Neural cell (in vitro differentiated cells): ENCODE data around the gene PLA2G1B.

Experiments used
- CTCF ChIP-seq: fragments of 450-650 bp; IDR thresholded peaks from 2 replicates; pipeline ENCODE4 v1.5.1; 2014; ENCODE audit warnings: antibody characterized with exemption, mild to moderate bottlenecking, moderate library complexity; ENCODE audit not compliant: poor library complexity, severe bottlenecking
- EP300 ChIP-seq: fragments of 450-650 bp; conservative IDR thresholded peaks from 2 replicates; pipeline ENCODE4 v1.6.1; 2014; ENCODE audit warnings: antibody characterized with exemption, mild to moderate bottlenecking, moderate library complexity; ENCODE audit not compliant: poor library complexity, severe bottlenecking
- EZH2 ChIP-seq: fragments of 200-600, 300-800 bp; shearing (Covaris generic), sonication (generic); IDR thresholded peaks from 2 replicates; pipeline ENCODE4 v1.6.1; 2014; ENCODE audit warnings: antibody characterized with exemption, low read length, borderline replicate concordance, mild to moderate bottlenecking; ENCODE audit not compliant: insufficient read depth, poor library complexity, severe bottlenecking
- MXI1 ChIP-seq: fragments of 450-650 bp; conservative IDR thresholded peaks from 2 replicates; pipeline ENCODE4 v1.6.1; 2014; ENCODE audit warnings: antibody characterized with exemption, mild to moderate bottlenecking; ENCODE audit not compliant: poor library complexity, severe bottlenecking
- POLR2AphosphoS5 ChIP-seq: IDR thresholded peaks from 2 replicates; pipeline ENCODE4 v1.6.1; 2012
- RAD21 ChIP-seq: fragments of 450-650 bp; conservative IDR thresholded peaks from 2 replicates; pipeline ENCODE4 v1.6.1; 2014; ENCODE audit warnings: antibody characterized with exemption, mild to moderate bottlenecking, moderate library complexity
- REST ChIP-seq: IDR thresholded peaks from 2 replicates; pipeline ENCODE4 v1.6.1; 2012; ENCODE audit warnings: borderline replicate concordance
- SMC3 ChIP-seq: fragments of 450-650 bp; conservative IDR thresholded peaks from 2 replicates; pipeline ENCODE4 v1.6.1; 2014; ENCODE audit warnings: antibody characterized with exemption, mild to moderate bottlenecking, moderate library complexity; ENCODE audit not compliant: poor library complexity
- TAF1 ChIP-seq: IDR thresholded peaks from 2 replicates; pipeline ENCODE4 v1.6.1; 2012; ENCODE audit warnings: low read depth

- TF ChIP-seq EZH2 (no peak), CTCF (no peak), SMC3 (no peak), POLR2AphosphoS5 (no peak), REST (no peak), EP300 (no peak), MXI1 (no peak), TAF1 (no peak), RAD21 (no peak)
Observed at GRCh38 chr12:120331390-120331789, 3.8 kb upstream of the PLA2G1B start.
